ENCODE results near the gene FUT1. TPM values are rescaled to one million over a fixed set of nuclear protein-coding genes. Genes with fewer than 3 reads are reported as not detected.
"Not testable (repeated sequence)": the region's sequence is repeated elsewhere in the genome, so short reads cannot be mapped to it uniquely, and the experiment has no call there.

FUT1 gene
- total RNA-seq, 1 donor from 2014 or later, result 13.2 TPM

DNA sequence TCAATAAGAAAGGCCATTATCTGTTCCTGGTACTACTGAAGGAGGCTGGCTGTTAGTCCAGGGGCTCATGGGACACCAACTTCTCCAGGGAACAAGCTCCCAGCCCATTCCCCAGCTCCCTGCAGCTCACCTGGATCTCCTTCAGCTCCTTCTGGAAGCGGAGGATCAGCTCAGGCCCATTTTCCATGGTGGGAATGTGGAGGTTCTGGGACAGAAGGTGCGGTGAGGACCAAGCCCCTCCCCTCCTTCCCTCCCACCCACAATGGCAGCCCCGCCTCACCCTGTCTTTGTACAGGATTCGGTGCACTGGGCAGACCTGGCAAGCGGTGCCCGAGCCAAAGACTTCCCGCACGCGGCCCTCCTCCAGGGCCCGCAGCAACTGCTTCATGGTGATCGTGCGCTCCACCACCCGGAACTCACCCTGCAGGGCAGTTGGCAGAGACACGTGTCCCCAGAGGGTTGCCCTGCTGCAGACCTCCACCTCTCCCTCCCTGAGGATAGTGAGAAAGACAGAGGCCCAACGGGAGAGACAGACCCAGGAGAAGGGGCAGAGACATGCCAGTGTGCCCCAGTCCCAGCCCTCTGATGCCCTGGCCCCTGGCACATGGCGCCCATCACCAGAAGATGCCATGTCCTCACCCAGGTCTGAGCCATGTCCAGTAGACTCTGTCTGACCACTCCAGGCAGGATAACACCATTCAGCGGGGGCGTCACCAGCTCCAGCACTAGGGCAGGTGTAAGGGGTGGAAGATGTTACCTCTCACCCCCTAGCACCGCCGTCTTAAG is 44.0 kb upstream of the FUT1 start:
- no peaks in the 10 kb centered on the region for H3K9me3 ChIP-seq
- DNase-seq (no peak), ATAC-seq (no peak)
- TF ChIP-seq, protein P1, sequence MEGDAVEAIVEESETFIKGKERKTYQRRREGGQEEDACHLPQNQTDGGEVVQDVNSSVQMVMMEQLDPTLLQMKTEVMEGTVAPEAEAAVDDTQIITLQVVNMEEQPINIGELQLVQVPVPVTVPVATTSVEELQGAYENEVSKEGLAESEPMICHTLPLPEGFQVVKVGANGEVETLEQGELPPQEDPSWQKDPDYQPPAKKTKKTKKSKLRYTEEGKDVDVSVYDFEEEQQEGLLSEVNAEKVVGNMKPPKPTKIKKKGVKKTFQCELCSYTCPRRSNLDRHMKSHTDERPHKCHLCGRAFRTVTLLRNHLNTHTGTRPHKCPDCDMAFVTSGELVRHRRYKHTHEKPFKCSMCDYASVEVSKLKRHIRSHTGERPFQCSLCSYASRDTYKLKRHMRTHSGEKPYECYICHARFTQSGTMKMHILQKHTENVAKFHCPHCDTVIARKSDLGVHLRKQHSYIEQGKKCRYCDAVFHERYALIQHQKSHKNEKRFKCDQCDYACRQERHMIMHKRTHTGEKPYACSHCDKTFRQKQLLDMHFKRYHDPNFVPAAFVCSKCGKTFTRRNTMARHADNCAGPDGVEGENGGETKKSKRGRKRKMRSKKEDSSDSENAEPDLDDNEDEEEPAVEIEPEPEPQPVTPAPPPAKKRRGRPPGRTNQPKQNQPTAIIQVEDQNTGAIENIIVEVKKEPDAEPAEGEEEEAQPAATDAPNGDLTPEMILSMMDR (IDR thresholded peaks at IDR 0.05), result no peak
- intact Hi-C loops (cut with DNase I), result no loop called here
- H3K27ac ChIP-seq, result peak overlapping the region; percentile 71
- no peaks in the 10 kb centered on the region for H3K27me3 ChIP-seq (ENCODE audit: low read depth)
- H3K36me3 ChIP-seq, result peaks cover 12% of the 10 kb centered on the region
- peaks cover 18% of the 10 kb centered on the region for H3K4me1 ChIP-seq
- no peak overlapping the region for H3K4me3 ChIP-seq

DNA sequence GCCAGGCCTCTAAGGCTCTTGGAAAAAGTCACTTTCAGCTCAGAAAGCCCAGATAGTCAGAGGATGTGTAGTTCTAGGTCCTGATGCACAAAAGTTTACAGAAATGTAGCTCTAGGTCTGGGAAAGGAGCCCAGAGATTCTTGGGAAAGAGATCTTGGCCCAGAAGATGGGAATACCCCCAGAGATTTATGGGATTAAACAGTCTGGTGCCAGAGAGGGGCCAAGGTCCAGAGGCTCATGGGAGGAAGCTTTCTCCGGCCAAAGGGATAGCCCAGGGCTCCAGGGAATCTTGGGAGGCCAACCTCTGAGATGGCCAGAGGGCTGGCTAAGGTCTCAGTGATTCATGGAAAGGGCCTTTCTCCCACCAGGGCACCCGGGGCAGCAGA is 43.2 kb upstream of the FUT1 start:
- no peaks in the 10 kb centered on the region for H3K9me3 ChIP-seq
- DNase-seq (no peak), ATAC-seq (peak; percentile 4 to 11)
- intact Hi-C loops (cut with DNase I), result no loop called here
- H3K27me3 ChIP-seq (ENCODE audit: low read depth), result no peaks in the 10 kb centered on the region
- TF ChIP-seq, protein P1 (IDR thresholded peaks at IDR 0.05), result no peak
- H3K27ac ChIP-seq, result peak overlapping the region; percentile 71
- peaks cover 18% of the 10 kb centered on the region for H3K4me1 ChIP-seq
- H3K36me3 ChIP-seq, result peaks cover 12% of the 10 kb centered on the region
- H3K4me3 ChIP-seq, result peak overlapping the region; percentile 58

DNA sequence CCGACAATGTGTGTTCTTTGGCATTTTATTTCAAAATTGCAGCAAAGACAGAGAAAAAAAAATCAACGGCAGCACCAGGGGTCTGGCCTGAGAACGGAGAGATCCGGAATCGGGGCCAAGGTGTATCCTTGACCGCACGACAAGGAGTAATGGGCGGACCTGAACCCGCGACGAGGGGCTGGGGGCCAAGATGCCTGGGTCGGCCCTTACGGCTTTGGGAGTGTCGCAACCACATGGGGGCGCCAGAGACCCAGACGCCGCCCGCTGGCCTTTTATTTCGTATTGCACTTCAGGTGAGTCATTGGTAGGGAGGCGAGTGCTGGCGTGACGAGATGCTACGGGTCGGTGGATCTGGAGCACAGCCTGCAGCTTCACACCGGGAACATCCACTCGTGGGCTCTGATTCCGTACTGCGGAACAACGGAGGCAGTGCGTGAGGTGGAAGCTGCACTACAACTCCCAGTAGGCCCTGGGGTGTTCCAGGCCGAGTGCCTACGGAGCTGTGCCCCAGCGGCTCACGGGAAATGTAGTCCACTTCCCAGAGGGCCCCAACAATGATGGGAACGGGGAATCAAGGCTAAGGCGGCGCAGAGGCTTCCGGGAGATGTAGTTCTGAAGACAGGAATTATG is 42.7 kb upstream of the FUT1 start:
- H3K4me3 ChIP-seq, result peak overlapping the region; percentile 58
- intact Hi-C loops (cut with DNase I), result no loop called here
- peak overlapping the region; percentile 71 for H3K27ac ChIP-seq
- DNase-seq (peak; percentile 94), ATAC-seq (peak; percentile 98)
- H3K4me1 ChIP-seq, result peaks cover 18% of the 10 kb centered on the region
- H3K9me3 ChIP-seq, result no peaks in the 10 kb centered on the region
- TF ChIP-seq, protein P1 (IDR thresholded peaks at IDR 0.05), result peak; percentile 97
- H3K36me3 ChIP-seq, result peaks cover 12% of the 10 kb centered on the region
- H3K27me3 ChIP-seq (ENCODE audit: low read depth), result no peaks in the 10 kb centered on the region

DNA sequence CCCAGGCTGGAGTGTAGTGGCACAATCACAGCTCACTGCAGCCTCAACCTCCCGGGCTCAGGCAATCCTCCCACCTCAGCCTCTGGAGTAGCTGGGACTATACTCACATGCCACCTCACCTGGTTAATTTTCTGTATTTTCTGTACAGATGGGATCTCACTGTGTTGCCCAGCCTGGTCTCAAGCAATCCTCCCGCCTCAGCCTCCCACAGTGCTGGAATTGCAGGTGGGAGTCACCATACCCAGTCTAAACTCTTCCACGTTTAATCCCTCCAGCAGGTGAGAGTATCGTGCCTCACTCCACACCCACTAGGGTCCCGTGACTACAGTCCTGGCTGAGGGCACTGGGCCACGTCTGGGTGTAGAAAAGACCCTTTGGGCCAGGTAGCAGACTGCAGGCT is 41.9 kb upstream of the FUT1 start:
- H3K4me3 ChIP-seq, result no peak overlapping the region
- intact Hi-C loops (cut with DNase I), result no loop called here
- DNase-seq (no peak), ATAC-seq (no peak)
- no peak overlapping the region for H3K27ac ChIP-seq
- TF ChIP-seq, protein P1 (IDR thresholded peaks at IDR 0.05), result no peak
- no peaks in the 10 kb centered on the region for H3K27me3 ChIP-seq (ENCODE audit: low read depth)
- H3K9me3 ChIP-seq, result no peaks in the 10 kb centered on the region
- H3K36me3 ChIP-seq, result peaks cover 4% of the 10 kb centered on the region
- H3K4me1 ChIP-seq, result peaks cover 18% of the 10 kb centered on the region

DNA sequence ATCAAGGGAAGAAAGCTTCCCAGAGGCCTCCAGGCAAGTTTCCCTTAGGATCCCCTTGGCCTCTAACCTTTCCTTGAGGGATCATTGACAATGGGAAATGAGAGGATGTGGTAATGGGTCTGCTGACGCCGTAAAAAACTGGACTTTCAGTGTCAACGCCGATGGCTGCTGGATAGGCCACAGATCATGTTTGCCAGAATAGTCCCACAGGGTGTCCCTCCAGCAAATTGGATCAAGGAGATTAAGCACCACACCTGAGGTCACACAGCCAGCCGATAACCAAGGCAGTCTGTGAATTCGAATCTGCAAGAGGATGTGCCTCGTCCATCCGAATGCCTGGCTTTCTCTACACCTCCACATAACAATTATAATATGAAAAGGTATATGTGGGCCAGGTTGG is 40.8 kb upstream of the FUT1 start:
- H3K9me3 ChIP-seq, result no peaks in the 10 kb centered on the region
- no peak overlapping the region for H3K27ac ChIP-seq
- H3K36me3 ChIP-seq, result no peaks in the 10 kb centered on the region
- no peaks in the 10 kb centered on the region for H3K27me3 ChIP-seq (ENCODE audit: low read depth)
- H3K4me1 ChIP-seq, result peaks cover 18% of the 10 kb centered on the region
- TF ChIP-seq, protein P1 (IDR thresholded peaks at IDR 0.05), result no peak
- DNase-seq, result no peak
- H3K4me3 ChIP-seq, result no peak overlapping the region
- intact Hi-C loops (cut with DNase I), result no loop called here
- ATAC-seq, result no peak

DNA sequence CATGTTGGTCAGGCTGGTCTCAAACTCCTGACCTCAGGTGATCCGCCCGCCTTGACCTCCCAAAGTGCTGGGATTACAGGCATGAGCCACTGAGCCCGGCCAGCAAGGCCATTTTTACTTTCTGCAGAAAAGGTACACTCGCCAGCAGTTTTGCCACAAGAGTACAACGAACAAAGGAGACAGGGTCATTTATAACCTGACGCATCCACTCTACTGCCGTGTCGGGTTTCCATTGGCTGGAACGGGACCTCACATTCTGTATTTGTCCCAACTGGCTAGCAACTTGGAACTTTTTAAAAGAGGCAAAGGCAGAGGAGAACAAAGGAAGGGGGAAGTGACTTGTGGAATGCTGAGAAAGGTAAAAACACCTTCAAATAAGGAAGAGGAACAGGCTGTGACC is 34.9 kb upstream of the FUT1 start:
- not testable (repeated sequence) for H3K27me3 ChIP-seq (ENCODE audit: low read depth); H3K4me1 ChIP-seq; ATAC-seq; H3K27ac ChIP-seq; H3K4me3 ChIP-seq; DNase-seq; H3K36me3 ChIP-seq; H3K9me3 ChIP-seq
- intact Hi-C loops (cut with DNase I), result loop anchor here (5.0 kb wide), 1 partner anchor 55 kb away; no protein-coding TSS in a partner anchor

DNA sequence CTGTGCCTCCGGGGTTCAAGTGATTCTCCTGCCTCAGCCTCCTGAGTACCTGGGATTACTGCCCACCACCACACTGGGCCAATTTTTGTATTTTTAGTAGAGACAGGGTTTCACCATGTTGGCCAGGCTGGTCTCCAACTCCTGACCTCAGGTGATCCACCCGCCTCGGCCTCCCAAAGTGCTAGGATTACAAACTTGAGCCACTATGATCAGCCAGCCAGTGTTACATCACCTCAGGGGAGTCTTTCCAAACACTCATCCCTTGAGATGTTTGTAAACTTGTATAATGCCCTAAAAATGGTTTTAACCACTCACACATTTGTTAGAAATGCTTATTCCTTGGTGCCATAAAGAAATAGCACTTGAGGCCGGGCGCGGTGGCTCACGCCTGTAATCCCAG is 34.0 kb upstream of the FUT1 start:
- H3K9me3 ChIP-seq; H3K36me3 ChIP-seq; H3K27me3 ChIP-seq (ENCODE audit: low read depth); ATAC-seq; H3K27ac ChIP-seq; H3K4me3 ChIP-seq; DNase-seq: not testable (repeated sequence)
- H3K4me1 ChIP-seq, result peaks cover 15% of the 10 kb centered on the region
- intact Hi-C loops (cut with DNase I), result loop anchor here (5.0 kb wide), 1 partner anchor 56 kb away; no protein-coding TSS in a partner anchor
